H9 (cell line): ENCODE measurements around the gene CLEC4C. TPM values are rescaled to one million over a fixed set of nuclear protein-coding genes. Genes with fewer than 3 reads are reported as not detected.
"Not testable (repeated sequence)": the region's sequence is repeated elsewhere in the genome, so short reads cannot be mapped to it uniquely, and the experiment has no call there.

Source experiments
- DNase-seq: peaks from one replicate; pipeline ENCODE4 v3.0.0-alpha.2; 2017
- H2AFZ ChIP-seq: one replicate; pipeline ENCODE4 v1.6.1; 2013; ENCODE audit warnings: mild to moderate bottlenecking, low read length, control low read depth, moderate library complexity
- H2AK5ac ChIP-seq: 2 replicates; pipeline ENCODE4 v1.6.1; 2013; ENCODE audit warnings: low read length, control low read depth, mixed read lengths; ENCODE audit not compliant: insufficient read length
- H2BK120ac ChIP-seq: one replicate; pipeline ENCODE4 v1.6.1; 2013; ENCODE audit warnings: low read depth, mild to moderate bottlenecking, low read length, control low read depth, inconsistent platforms; ENCODE audit not compliant: poor library complexity, severe bottlenecking
- H2BK12ac ChIP-seq: 2 replicates; pipeline ENCODE4 v1.6.1; 2013; ENCODE audit warnings: low read length, control low read depth, mixed read lengths, low read depth; ENCODE audit not compliant: insufficient read length
- H2BK15ac ChIP-seq: 2 replicates; pipeline ENCODE4 v1.6.1; 2013; ENCODE audit warnings: low read depth, low read length, control low read depth
- H2BK20ac ChIP-seq: one replicate; pipeline ENCODE4 v1.6.1; 2013; ENCODE audit warnings: low read depth, mild to moderate bottlenecking, low read length, control low read depth, inconsistent platforms; ENCODE audit not compliant: poor library complexity, severe bottlenecking
- H2BK5ac ChIP-seq: 2 replicates; pipeline ENCODE4 v1.6.1; 2013; ENCODE audit warnings: low read length, control low read depth, mixed read lengths; ENCODE audit not compliant: insufficient read length
- H3K14ac ChIP-seq: 2 replicates; pipeline ENCODE4 v1.6.1; 2013; ENCODE audit warnings: low read length, control low read depth; ENCODE audit not compliant: insufficient read depth
- H3K18ac ChIP-seq: 2 replicates; pipeline ENCODE4 v1.6.1; 2013; ENCODE audit warnings: low read depth, mild to moderate bottlenecking, mixed read lengths, low read length, control low read depth; ENCODE audit not compliant: insufficient read length
- H3K23ac ChIP-seq: 2 replicates; pipeline ENCODE4 v1.6.1; 2013; ENCODE audit warnings: low read length, control low read depth, mixed read lengths, low read depth; ENCODE audit not compliant: insufficient read length
- H3K23me2 ChIP-seq: 2 replicates; pipeline ENCODE4 v1.6.1; 2013; ENCODE audit warnings: low read depth, mild to moderate bottlenecking, mixed read lengths, low read length, control low read depth; ENCODE audit not compliant: insufficient read length, poor library complexity, severe bottlenecking
- H3K27ac ChIP-seq: 2 replicates; pipeline ENCODE4 v1.5.1; 2013; ENCODE audit warnings: low read length, control low read depth, mixed read lengths, low read depth; ENCODE audit not compliant: insufficient read length
- H3K27me3 ChIP-seq: 2 replicates; pipeline ENCODE4 v1.6.1; 2013; ENCODE audit warnings: low read length, control low read depth, inconsistent platforms; ENCODE audit not compliant: insufficient read depth
- H3K4ac ChIP-seq: 2 replicates; pipeline ENCODE4 v1.6.1; 2013; ENCODE audit warnings: low read depth, mild to moderate bottlenecking, control low read depth, inconsistent platforms, low read length, moderate library complexity
- H3K4me1 ChIP-seq: 2 replicates; pipeline ENCODE4 v1.6.1; 2013; ENCODE audit warnings: low read length, control low read depth, inconsistent platforms; ENCODE audit not compliant: insufficient read depth
- H3K4me2 ChIP-seq: 2 replicates; pipeline ENCODE4 v1.6.1; 2013; ENCODE audit warnings: low read length, control low read depth, mixed read lengths; ENCODE audit not compliant: insufficient read length, insufficient read depth
- H3K56ac ChIP-seq: 2 replicates; pipeline ENCODE4 v1.6.1; 2013; ENCODE audit warnings: low read depth, mild to moderate bottlenecking, mixed read lengths, low read length, control low read depth; ENCODE audit not compliant: insufficient read length
- H3K79me1 ChIP-seq: 2 replicates; pipeline ENCODE4 v1.6.1; 2013; ENCODE audit warnings: low read depth, mild to moderate bottlenecking, moderate library complexity, low read length, control low read depth, inconsistent platforms; ENCODE audit not compliant: insufficient read depth, poor library complexity, severe bottlenecking
- H3K79me2 ChIP-seq: 2 replicates; pipeline ENCODE4 v1.6.1; 2013; ENCODE audit warnings: low read length, control low read depth, inconsistent platforms; ENCODE audit not compliant: insufficient read depth
- H3K9ac ChIP-seq: 2 replicates; pipeline ENCODE4 v1.6.1; 2013; ENCODE audit warnings: low read length, control low read depth, mixed read lengths; ENCODE audit not compliant: insufficient read length; ENCODE audit errors: extremely low read depth
- H3K9me3 ChIP-seq: one replicate; pipeline ENCODE4 v1.6.1; 2013; ENCODE audit warnings: low read depth, low read length, inconsistent platforms; ENCODE audit not compliant: control insufficient read depth
- H3T11ph ChIP-seq: one replicate; pipeline ENCODE4 v1.6.1; 2013; ENCODE audit warnings: mild to moderate bottlenecking, low read length, control low read depth, inconsistent platforms
- H4K20me1 ChIP-seq: one replicate; pipeline ENCODE4 v1.6.1; 2013; ENCODE audit not compliant: control insufficient read depth, insufficient read length, insufficient read depth
- H4K5ac ChIP-seq: 2 replicates; pipeline ENCODE4 v1.6.1; 2013; ENCODE audit warnings: low read depth, mild to moderate bottlenecking, mixed read lengths, low read length, control low read depth; ENCODE audit not compliant: insufficient read length
- H4K8ac ChIP-seq: replicated peaks from 2 replicates; pipeline ENCODE4 v1.6.1; 2013; ENCODE audit warnings: low read length, control low read depth, mixed read lengths, low read depth; ENCODE audit not compliant: insufficient read length
- H4K91ac ChIP-seq: 2 replicates; pipeline ENCODE4 v1.6.1; 2013; ENCODE audit warnings: low read depth, mild to moderate bottlenecking, moderate library complexity, mixed read lengths, low read length, control low read depth; ENCODE audit not compliant: insufficient read length
- H3K27ac Mint-ChIP-seq, 3 experiments: 2 replicates in 2 of 3; 3 replicates in 1 of 3; pipeline ENCODE4 v1.8.0; 2020 to 2021; ENCODE audit warnings: mixed read lengths in 3 of 3, mild to moderate bottlenecking in 1 of 3, moderate library complexity in 1 of 3
- H3K27me3 Mint-ChIP-seq: 2 replicates; pipeline ENCODE4 v1.8.0; 2021; ENCODE audit warnings: low read depth, mild to moderate bottlenecking, moderate library complexity, mixed read lengths
- H3K36me3 Mint-ChIP-seq, 3 experiments: 2 replicates in 2 of 3; 3 replicates in 1 of 3; pipeline ENCODE4 v1.8.0; 2020 to 2021; ENCODE audit warnings: low read depth in 3 of 3, mixed read lengths in 3 of 3; ENCODE audit not compliant: insufficient read depth in 1 of 3
- H3K4me1 Mint-ChIP-seq, 2 experiments: 2 replicates each; pipeline ENCODE4 v1.8.0; 2020; ENCODE audit warnings: mixed read lengths in 2 of 2
- H3K4me3 Mint-ChIP-seq, 2 experiments: 2 replicates in 1 of 2; 3 replicates in 1 of 2; pipeline ENCODE4 v1.8.0; 2020 to 2021; ENCODE audit warnings: mild to moderate bottlenecking in 2 of 2, mixed read lengths in 2 of 2, moderate library complexity in 1 of 2
- H3K9me3 Mint-ChIP-seq, 2 experiments: 2 replicates in 1 of 2; 3 replicates in 1 of 2; pipeline ENCODE4 v1.8.0; 2020; ENCODE audit warnings: mild to moderate bottlenecking in 2 of 2, mixed read lengths in 2 of 2, moderate library complexity in 1 of 2
- WGBS: extraction: QIAGEN DNeasy Blood & Tissue Kit; methylation state at CpG from one replicate; pipeline ENCODE4 v1.1.7; 2013; ENCODE audit warnings: missing lambda C conversion rate, low lambda C conversion rate, mixed read lengths; ENCODE audit not compliant: insufficient read length; ENCODE audit errors: extremely low coverage; 5-methylcytosine and 5-hydroxymethylcytosine counted together
- total RNA-seq: library from RNA; stranded (reverse); gene quantifications from 2 replicates; pipeline ENCODE4 v1.2.1, GENCODE V29; 2021
- TF ChIP-seq, protein P1 (sequence below): fragments of 200-600 bp; sonication (generic); conservative IDR thresholded peaks from 3 replicates; pipeline ENCODE4 v1.8.0; 2021; ENCODE audit warnings: antibody characterized with exemption, mild to moderate bottlenecking

Gene CLEC4C
- total RNA-seq, 1 experiment from 2014 or later: 0.26 TPM

DNA sequence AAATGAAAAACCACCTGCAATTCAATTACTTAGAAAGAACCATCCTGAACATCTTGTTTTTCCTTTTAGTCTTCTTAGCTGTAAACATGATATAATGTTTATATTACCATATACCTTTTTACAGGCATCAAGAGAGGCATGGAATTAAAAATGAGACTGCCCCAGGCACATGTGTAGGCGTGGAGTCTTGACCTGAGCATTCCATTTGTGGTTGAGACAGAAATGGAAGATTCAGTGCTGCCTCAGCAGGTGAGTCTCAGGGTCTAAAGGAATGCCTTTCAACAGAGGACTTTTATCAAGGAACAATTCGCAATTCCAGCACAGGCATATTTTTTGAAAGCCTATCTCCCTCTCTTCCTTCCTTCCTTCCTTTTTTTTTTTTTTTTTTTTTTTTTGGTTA lies 9.8 kb upstream of the CLEC4C start:
- Histone ChIP-seq H3K9ac (no peak overlapping the region), H3T11ph (no peak overlapping the region), H4K8ac (no peak overlapping the region), H3K27ac (no peak overlapping the region), H2BK5ac (no peak overlapping the region), H2BK20ac (no peak overlapping the region), H3K4me2 (no peak overlapping the region), H2AFZ (no peak overlapping the region), H3K9me3 (no peaks in the 10 kb centered on the region), H3K4ac (no peak overlapping the region), H4K20me1 (no peaks in the 10 kb centered on the region), H3K18ac (no peak overlapping the region), H2AK5ac (no peak overlapping the region), H2BK120ac (no peak overlapping the region), H2BK15ac (no peak overlapping the region), H4K5ac (no peak overlapping the region), H3K23ac (no peak overlapping the region), H3K23me2 (no peaks in the 10 kb centered on the region), H4K91ac (no peak overlapping the region), H3K79me1 (no peaks in the 10 kb centered on the region), H2BK12ac (no peak overlapping the region), H3K79me2 (no peaks in the 10 kb centered on the region), H3K56ac (no peak overlapping the region), H3K14ac (no peak overlapping the region), H3K4me1 (no peaks in the 10 kb centered on the region; the same call in 1 of the 2 replicates), H3K27me3 (no peaks in the 10 kb centered on the region)
- Mint-ChIP-seq H3K9me3 (no peaks in the 10 kb centered on the region; a peak in 1 of 5 replicates), H3K27ac (peak overlapping the region; percentile 31 to 68 (median 44); a peak in 2 of 7 replicates), H3K36me3 (no peaks in the 10 kb centered on the region; a peak in 2 of 7 replicates), H3K4me3 (no peak overlapping the region), H3K27me3 (no peaks in the 10 kb centered on the region), H3K4me1 (peaks cover 27% of the 10 kb centered on the region in 2 experiments)
- TF ChIP-seq, protein P1, sequence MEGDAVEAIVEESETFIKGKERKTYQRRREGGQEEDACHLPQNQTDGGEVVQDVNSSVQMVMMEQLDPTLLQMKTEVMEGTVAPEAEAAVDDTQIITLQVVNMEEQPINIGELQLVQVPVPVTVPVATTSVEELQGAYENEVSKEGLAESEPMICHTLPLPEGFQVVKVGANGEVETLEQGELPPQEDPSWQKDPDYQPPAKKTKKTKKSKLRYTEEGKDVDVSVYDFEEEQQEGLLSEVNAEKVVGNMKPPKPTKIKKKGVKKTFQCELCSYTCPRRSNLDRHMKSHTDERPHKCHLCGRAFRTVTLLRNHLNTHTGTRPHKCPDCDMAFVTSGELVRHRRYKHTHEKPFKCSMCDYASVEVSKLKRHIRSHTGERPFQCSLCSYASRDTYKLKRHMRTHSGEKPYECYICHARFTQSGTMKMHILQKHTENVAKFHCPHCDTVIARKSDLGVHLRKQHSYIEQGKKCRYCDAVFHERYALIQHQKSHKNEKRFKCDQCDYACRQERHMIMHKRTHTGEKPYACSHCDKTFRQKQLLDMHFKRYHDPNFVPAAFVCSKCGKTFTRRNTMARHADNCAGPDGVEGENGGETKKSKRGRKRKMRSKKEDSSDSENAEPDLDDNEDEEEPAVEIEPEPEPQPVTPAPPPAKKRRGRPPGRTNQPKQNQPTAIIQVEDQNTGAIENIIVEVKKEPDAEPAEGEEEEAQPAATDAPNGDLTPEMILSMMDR: no peak
- no peak for DNase-seq
- no CpG with 5 or more reads among the region's 2 CpGs for WGBS

DNA sequence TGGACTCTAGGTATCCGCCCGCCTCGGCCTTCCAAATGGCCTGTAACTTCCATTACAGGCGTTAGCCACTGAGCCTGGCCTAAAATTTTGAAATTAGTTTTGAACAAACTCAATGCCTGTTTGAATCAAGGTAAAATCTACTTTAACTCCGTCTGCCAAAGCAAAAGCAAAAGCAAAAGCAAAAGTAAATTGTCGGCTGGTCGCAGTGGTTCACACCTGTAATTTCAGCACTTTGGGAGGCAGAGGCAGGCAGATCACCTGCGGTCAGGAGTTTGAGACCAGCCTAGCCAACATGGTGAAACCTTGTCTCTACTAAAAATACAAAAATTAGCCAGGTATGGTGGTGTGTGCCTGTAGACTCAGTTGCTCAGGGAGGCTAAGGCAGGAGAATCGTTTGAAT lies 8.5 kb upstream of the CLEC4C start:
- not testable (repeated sequence) for H3K9me3 ChIP-seq, H3K4ac ChIP-seq, H2BK5ac ChIP-seq, DNase-seq, H3K18ac ChIP-seq, H3K23me2 ChIP-seq, H4K5ac ChIP-seq, H4K20me1 ChIP-seq, H3K56ac ChIP-seq, H3K79me1 ChIP-seq, H3K9ac ChIP-seq, H3K23ac ChIP-seq, H3K4me3 Mint-ChIP-seq, H2BK15ac ChIP-seq, H3K36me3 Mint-ChIP-seq, H4K91ac ChIP-seq, H2BK120ac ChIP-seq, H3K27me3 ChIP-seq, H3T11ph ChIP-seq, H2AFZ ChIP-seq, H3K9me3 Mint-ChIP-seq, H2AK5ac ChIP-seq, H2BK20ac ChIP-seq, H3K27me3 Mint-ChIP-seq, H3K4me2 ChIP-seq, H3K4me1 ChIP-seq, H4K8ac ChIP-seq, H3K27ac ChIP-seq, H3K14ac ChIP-seq, H2BK12ac ChIP-seq, H3K79me2 ChIP-seq
- WGBS: no CpG with 5 or more reads among the region's 9 CpGs
- peak overlapping the region in 2 of 3 experiments; percentile 53 to 85; a peak in 2 of 7 replicates for H3K27ac Mint-ChIP-seq
- H3K4me1 Mint-ChIP-seq: peaks cover 32 to 33% of the 10 kb centered on the region in 2 experiments
